GM12873 (cell line): ENCODE data around the gene SPRY1.

ENCODE experiments used
- CTCF ChIP-seq: IDR thresholded peaks from 2 replicates; pipeline ENCODE4 v1.5.1; 2012; ENCODE audit warnings: low read depth, mild to moderate bottlenecking, moderate library complexity, low read length, control low read depth; ENCODE audit not compliant: insufficient read depth; ENCODE audit errors: missing control alignments

SPRY1 gene

GRCh38 chr4:123362103-123362502 is 34.5 kb upstream of the SPRY1 start:
- TF ChIP-seq CTCF, result no peak

- no peak for TF ChIP-seq CTCF
These were observed 32.9 kb upstream of the SPRY1 start for GRCh38 chr4:123363729-123364128.

DNA sequence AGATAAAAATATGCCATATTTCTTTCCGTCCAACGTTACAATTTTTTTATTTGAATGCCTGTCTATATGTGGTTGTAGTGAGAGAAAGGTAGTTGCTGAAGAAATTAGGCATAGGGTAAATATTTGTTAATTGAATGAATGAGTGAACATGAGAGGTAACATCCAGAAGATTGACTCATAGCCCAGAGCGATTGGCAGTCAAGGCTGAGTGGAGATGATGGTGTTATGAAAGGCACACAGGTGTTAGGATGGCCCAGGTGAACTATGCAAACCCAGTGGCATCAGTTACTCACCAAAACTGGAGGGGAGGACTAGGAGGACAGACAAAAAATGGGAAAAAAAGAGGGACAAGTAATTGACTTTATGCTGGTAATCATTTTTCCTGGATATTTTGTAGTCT is 31.7 kb upstream of the SPRY1 start:
- no peak for TF ChIP-seq CTCF

- no peak for TF ChIP-seq CTCF
These were observed 31.2 kb upstream of the SPRY1 start for GRCh38 chr4:123365412-123365811.

DNA sequence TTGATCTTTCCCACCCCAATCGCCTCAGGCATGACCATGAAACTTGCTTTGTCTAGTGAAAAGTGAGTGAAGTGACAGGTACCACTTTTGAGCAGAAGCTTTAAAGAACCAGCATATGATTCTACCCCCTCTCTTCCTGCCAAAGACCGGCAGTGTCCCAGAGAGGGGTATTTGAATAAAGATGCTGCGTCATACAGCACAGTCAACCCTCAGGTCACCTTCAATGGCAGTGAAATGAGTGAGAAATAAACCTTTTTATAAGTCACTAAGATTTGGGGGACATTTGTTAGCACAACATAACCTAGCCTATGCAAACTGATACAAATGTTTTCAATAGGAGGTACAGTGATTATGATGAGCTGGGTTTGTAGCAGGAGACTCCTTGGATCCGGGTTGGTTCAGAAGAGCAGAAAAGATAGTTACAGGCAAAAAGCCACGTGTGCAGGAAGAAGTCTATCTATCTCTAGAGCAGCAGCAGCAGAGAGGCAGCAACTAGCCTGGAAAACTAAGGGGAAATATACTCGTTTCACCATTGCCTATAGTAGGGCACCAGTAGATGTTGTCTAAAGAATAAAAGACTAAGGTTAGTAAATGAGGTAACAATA is 30.3 kb upstream of the SPRY1 start:
- TF ChIP-seq CTCF, result no peak

GRCh38 chr4:123378794-123379193 is 17.8 kb upstream of the SPRY1 start:
- TF ChIP-seq CTCF, result no peak

DNA sequence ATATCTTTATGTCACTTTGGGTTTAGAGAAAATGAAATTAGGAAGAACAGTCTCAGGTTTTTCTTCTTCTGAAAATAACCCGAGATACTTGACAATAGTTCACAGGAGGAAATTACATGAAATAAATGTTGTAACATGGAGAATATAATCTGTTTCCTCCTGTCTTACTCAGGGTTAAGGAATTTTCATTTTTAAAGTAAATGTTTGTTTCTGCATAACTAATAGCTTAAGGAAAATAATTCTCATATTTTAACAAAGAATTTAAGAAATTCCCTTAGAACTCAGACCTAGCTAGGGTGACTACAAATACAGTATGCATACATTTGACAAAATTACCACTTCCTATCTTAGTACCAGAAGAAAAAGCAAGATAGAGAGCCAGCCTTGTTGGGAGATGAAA is 17.2 kb upstream of the SPRY1 start:
- no peak for TF ChIP-seq CTCF
